ENCODE measurements around the gene AMDHD2.

Gene AMDHD2

DNA sequence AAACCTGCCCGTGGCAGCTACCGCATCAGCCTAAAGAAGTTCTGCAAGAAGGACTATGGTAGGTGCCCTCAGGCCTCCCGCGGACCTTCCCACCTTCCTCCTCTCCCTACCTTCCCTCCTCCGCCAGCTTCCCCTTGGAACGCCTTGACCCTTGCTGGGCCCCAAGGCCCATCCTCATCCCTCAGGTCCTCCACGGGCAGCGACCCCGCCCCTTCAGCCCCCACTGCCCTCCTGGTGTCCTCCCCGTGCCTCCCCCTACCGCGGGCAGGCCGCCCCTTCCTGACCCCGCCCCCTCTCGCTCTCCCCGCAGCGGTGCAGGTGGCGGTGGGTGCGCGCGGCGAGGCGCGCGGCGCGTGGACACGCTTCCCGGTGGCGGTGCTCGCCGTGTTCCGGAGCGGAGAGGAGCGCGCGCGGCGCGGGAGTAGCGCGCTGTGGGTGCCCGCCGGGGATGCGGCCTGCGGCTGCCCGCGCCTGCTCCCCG is 46.7 kb upstream of the AMDHD2 start:
- TF ChIP-seq, protein P1, sequence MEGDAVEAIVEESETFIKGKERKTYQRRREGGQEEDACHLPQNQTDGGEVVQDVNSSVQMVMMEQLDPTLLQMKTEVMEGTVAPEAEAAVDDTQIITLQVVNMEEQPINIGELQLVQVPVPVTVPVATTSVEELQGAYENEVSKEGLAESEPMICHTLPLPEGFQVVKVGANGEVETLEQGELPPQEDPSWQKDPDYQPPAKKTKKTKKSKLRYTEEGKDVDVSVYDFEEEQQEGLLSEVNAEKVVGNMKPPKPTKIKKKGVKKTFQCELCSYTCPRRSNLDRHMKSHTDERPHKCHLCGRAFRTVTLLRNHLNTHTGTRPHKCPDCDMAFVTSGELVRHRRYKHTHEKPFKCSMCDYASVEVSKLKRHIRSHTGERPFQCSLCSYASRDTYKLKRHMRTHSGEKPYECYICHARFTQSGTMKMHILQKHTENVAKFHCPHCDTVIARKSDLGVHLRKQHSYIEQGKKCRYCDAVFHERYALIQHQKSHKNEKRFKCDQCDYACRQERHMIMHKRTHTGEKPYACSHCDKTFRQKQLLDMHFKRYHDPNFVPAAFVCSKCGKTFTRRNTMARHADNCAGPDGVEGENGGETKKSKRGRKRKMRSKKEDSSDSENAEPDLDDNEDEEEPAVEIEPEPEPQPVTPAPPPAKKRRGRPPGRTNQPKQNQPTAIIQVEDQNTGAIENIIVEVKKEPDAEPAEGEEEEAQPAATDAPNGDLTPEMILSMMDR (conservative IDR thresholded peaks at IDR 0.05; ENCODE audit: low read depth, low read length): no peak
- H3K4me3 ChIP-seq (ENCODE audit: low read depth, low read length): peak overlapping the region; percentile 24
- no peak for DNase-seq (ENCODE audit: low read depth)

DNA sequence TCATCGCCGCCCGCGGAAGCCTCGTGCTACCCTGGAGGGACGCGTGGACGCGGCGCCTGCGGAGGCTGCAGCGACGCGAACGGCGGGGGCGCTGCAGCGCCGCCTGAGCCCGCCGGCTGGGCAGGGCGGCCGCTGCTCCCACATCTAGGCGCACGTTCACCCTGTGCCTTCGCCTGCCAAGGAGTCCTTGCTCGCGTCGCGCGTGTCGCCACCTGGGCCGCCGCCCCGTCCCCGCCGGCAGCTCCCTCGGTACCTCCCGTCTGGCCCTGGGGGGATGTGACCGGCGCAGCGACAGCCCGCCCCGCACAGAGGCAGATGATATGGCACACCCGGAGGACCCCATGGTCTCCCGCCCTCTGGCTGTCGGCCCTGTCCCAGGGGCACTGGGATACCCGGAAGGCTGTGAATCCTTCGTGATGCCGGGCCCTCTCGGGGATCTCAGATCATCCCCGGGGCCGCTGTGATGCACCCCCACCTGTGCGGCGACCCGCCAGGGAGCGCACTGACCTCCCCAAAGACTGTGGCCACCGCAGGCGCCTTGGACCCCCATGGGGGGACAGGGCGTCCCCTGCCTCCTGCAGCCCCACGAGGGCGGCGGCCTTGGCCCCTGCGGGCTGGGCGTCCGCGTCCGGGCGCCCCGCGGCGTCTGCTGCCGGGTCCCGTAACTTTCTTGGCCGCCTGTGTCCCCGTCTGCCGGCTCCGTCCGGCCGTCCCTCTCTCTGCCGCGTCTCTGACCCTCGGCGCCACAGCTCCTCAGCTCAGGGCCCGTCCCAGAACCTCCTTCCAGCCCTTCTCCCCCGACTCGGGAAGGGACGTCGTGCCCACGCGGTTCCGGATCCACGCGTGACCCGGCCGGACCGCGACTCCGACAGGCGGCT is 45.9 kb upstream of the AMDHD2 start:
- DNase-seq (ENCODE audit: low read depth): peak; percentile 38
- peak overlapping the region; percentile 75 for H3K4me3 ChIP-seq (ENCODE audit: low read depth, low read length)
- TF ChIP-seq, protein P1 (conservative IDR thresholded peaks at IDR 0.05; ENCODE audit: low read depth, low read length): peak; percentile 9

DNA sequence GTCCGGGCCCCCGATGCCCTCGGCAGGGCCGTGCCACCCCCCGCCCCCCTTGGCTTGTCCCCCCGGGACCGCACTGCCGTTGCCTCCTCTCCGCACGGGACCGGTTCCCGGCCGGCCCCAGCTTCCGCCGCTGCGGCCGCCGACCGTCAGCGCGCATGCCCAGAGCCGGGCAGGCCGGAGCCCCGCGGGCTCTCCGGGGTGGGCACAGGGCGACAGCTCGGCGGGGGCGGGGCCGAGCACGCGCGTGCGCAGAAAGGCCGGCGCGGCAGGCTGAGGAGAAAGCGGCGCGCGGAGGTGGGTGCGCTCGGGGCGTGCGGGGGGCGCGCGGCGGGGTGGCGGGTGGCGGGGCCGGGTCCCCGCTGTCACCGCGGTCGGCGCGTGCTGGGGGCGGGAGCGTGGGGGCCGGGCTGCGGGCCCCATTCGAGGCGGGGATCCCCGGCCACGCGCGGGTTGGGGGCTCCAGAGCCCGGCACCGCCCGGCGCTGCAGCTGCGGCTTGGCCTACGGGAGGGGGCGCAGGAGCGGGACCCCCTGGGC is 45.2 kb upstream of the AMDHD2 start, which contains the start of gene TBC1D24:
TSS of gene TBC1D24 (plus strand) at position 251 of the 536 bp plus-strand sequence. CDS start 21,022 bp downstream, outside the sequence.
- peak; percentile 80 for DNase-seq (ENCODE audit: low read depth)
- peak within 1 kb of the TSS; percentile 75 for H3K4me3 ChIP-seq (ENCODE audit: low read depth, low read length)
- TF ChIP-seq, protein P1 (conservative IDR thresholded peaks at IDR 0.05; ENCODE audit: low read depth, low read length): no peak

DNA sequence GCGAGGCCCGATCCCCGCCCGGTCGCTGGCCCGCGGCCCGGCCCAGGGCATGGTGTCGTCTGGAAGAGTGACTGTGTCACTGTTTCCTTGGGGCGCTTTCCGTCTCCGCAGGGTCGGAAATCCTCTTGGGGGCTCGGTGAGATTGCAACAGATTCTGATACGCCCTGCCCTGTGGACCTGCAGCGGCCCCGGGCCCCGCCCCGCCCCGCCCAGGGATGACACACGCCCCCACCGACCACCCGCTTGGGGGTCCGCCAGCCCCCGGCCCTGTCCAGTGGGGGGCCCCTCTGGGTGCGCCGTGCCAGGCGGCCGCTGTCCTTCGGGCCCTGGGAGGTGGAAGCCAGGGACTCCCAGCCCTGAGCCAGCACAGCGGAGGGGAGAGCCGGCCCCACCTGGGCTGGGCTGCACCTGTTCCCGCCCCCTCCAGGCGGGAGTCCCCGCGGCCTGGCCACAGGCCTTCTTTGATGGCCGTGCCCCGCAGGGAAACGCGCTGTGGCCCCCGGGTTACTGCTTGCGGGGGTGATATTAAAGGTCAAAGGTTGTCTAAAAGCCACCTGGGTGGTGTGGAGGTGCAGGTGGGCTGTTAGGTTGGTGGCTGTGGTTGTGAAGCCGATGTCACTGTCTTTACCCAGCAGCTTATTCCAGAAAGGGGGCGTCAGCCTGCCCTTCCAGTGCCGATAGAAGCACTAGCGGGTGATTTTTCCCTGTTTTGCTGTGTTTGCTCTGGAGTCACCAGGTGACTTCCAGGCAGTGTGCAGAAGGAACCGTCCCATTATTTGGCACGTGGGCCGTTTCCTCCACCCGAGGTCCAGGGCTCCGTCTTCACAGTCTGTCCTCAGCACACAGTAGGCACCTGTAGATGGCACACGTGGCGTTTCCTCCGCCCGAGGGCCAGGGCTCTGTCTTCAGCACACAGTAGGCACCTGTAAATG is 44.5 kb upstream of the AMDHD2 start:
- TF ChIP-seq, protein P1 (conservative IDR thresholded peaks at IDR 0.05; ENCODE audit: low read depth, low read length): no peak
- DNase-seq (ENCODE audit: low read depth): no peak
- H3K4me3 ChIP-seq (ENCODE audit: low read depth, low read length): peak overlapping the region; percentile 75

DNA sequence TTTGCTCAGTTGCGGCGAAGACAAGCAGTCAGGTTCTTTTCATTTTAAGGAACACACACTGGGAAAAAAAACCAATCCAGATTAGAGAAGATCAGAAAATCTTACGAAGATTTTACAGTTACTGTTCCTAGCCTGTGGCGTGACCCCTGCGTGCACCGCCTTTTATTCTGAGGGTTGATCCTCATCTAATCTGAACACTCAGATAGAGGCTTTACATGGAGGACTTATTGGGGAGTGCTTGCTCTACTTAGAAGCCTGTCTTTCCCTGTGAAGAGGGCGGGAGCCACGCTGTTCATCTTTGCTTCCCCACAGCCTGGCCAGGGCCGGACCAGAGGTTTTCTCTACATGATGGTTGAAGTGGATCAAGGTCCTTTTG is 43.8 kb upstream of the AMDHD2 start:
- TF ChIP-seq, protein P1 (conservative IDR thresholded peaks at IDR 0.05; ENCODE audit: low read depth, low read length): no peak
- H3K4me3 ChIP-seq (ENCODE audit: low read depth, low read length): no peak overlapping the region
- DNase-seq (ENCODE audit: low read depth): no peak

DNA sequence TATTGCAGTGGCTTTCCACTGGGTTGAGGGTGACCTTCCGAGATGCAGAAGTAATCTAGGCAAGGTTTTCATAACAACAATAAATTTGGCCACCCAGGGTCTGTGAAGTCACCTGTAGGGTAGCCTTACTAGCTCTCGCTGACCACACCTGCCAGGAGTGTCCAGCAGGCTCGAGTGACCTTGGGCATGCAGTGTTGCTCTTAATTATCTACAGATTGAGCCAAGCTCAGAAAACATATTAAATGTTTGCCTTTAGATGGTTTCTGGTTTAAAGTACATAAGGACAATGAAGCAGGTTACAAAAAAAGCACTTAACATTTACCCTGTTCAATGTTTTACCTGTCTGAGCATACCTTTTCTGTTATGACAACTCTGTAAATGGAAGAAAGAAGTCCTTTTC is 43.4 kb upstream of the AMDHD2 start:
- no peak for DNase-seq (ENCODE audit: low read depth)
- TF ChIP-seq, protein P1 (conservative IDR thresholded peaks at IDR 0.05; ENCODE audit: low read depth, low read length): no peak
- no peak overlapping the region for H3K4me3 ChIP-seq (ENCODE audit: low read depth, low read length)

Measured in choroid plexus epithelial cell (primary cell).